HepG2 (cell line): ENCODE data around the gene MIDN. TPM values are rescaled to one million over a fixed set of nuclear protein-coding genes. Genes with fewer than 3 reads are reported as not detected.

Experiments
- AFF4 ChIP-seq: sonication (generic); formaldehyde crosslinking; IDR thresholded peaks from 2 replicates; pipeline ENCODE4 v1.4.0; 2020; ENCODE audit warnings: missing genetic modification reagents
- ARNT2 ChIP-seq: sonication (generic); formaldehyde crosslinking; IDR thresholded peaks from 2 replicates; pipeline ENCODE4 v1.8.0; 2022; ENCODE audit warnings: mild to moderate bottlenecking, low read depth, missing genetic modification reagents, moderate library complexity
- CEBPG ChIP-seq: IDR thresholded peaks from 2 replicates; pipeline ENCODE4 v1.6.1; 2016
- EED ChIP-seq: sonication (generic); formaldehyde crosslinking; IDR thresholded peaks from 2 replicates; pipeline ENCODE4 v1.5.0; 2020; ENCODE audit warnings: mild to moderate bottlenecking, missing genetic modification reagents
- FOXK2 ChIP-seq: fragments of 450-650 bp; IDR thresholded peaks from 2 replicates; pipeline ENCODE4 v1.6.1; 2016
- HNRNPL ChIP-seq: fragments of 200-400 bp; formaldehyde crosslinking; IDR thresholded peaks from 2 replicates; pipeline ENCODE4 v1.6.1; 2017; ENCODE audit warnings: mild to moderate bottlenecking, low read depth, low read length
- NR2C2 ChIP-seq: sonication (generic); formaldehyde crosslinking; IDR thresholded peaks from 2 replicates; pipeline ENCODE4 v1.4.0; 2020; ENCODE audit warnings: missing genetic modification reagents, mild to moderate bottlenecking, moderate library complexity, borderline replicate concordance
- PRMT3 ChIP-seq: sonication (generic); formaldehyde crosslinking; IDR thresholded peaks from 2 replicates; pipeline ENCODE4 v1.8.1; 2022; ENCODE audit warnings: low read depth, mild to moderate bottlenecking, moderate library complexity, missing genetic modification reagents, borderline replicate concordance
- RARG ChIP-seq: sonication (generic); formaldehyde crosslinking; IDR thresholded peaks from 2 replicates; pipeline ENCODE4 v1.4.0; 2020; ENCODE audit warnings: low read depth, mild to moderate bottlenecking, missing genetic modification reagents
- RXRA ChIP-seq: sonication (generic); formaldehyde crosslinking; IDR thresholded peaks from 2 replicates; pipeline ENCODE4 v1.5.1; 2020; ENCODE audit warnings: missing genetic modification reagents
- XRCC5 ChIP-seq: fragments of 200-400 bp; formaldehyde crosslinking; optimal IDR thresholded peaks from 2 replicates; pipeline ENCODE3; 2017; ENCODE audit warnings: mild to moderate bottlenecking, low read length
- ZBTB20 ChIP-seq: sonication (generic); formaldehyde crosslinking; IDR thresholded peaks from 2 replicates; pipeline ENCODE4 v1.8.1; 2023; ENCODE audit warnings: missing genetic modification reagents, low read depth, mild to moderate bottlenecking, borderline replicate concordance
- ZMYM2 ChIP-seq: sonication (generic); formaldehyde crosslinking; IDR thresholded peaks from 2 replicates; pipeline ENCODE4 v1.8.0; 2022; ENCODE audit warnings: mild to moderate bottlenecking, missing genetic modification reagents
- ZNF331 ChIP-seq: sonication (generic); formaldehyde crosslinking; IDR thresholded peaks from 2 replicates; pipeline ENCODE4 v1.4.0; 2020; ENCODE audit warnings: missing genetic modification reagents
- ZNF512B ChIP-seq: sonication (generic); formaldehyde crosslinking; IDR thresholded peaks from 2 replicates; pipeline ENCODE4 v1.5.1; 2020; ENCODE audit warnings: missing genetic modification reagents, mild to moderate bottlenecking, borderline replicate concordance
- ZNF547 ChIP-seq: sonication (generic); formaldehyde crosslinking; IDR thresholded peaks from 2 replicates; pipeline ENCODE4 v1.5.1; 2020; ENCODE audit warnings: mild to moderate bottlenecking, missing genetic modification reagents
- ZNF562 ChIP-seq: sonication (generic); formaldehyde crosslinking; IDR thresholded peaks from 2 replicates; pipeline ENCODE4 v1.8.0; 2022; ENCODE audit warnings: missing genetic modification reagents, borderline replicate concordance
- ZNF577 ChIP-seq: sonication (generic); formaldehyde crosslinking; IDR thresholded peaks from 2 replicates; pipeline ENCODE4 v1.4.0; 2020; ENCODE audit warnings: mild to moderate bottlenecking, low read depth, missing genetic modification reagents, borderline replicate concordance
- ZSCAN31 ChIP-seq: sonication (generic); formaldehyde crosslinking; IDR thresholded peaks from 2 replicates; pipeline ENCODE4 v1.5.0; 2020; ENCODE audit warnings: low read depth, mild to moderate bottlenecking, missing genetic modification reagents
- polyA plus RNA-seq, 8 experiments: library from polyadenylated mRNA; depleted of rRNA in 3 of 8; stranded (reverse) in 7 of 8; unstranded in 1 of 8; fragments of >200 nt; fragmentation: Illumina TruSeq in 4 of 8; extraction: Trizol in 4 of 8; gene quantifications; 2 replicates each; pipeline versions ENCODE4 v1.2.1 to v1.2.3, GENCODE V29; 2011 to 2016; ENCODE audit warnings: low read depth in 4 of 8, missing spikeins in 1 of 8, mixed read lengths in 1 of 8; ENCODE audit not compliant: insufficient read depth in 1 of 8
- total RNA-seq, 5 experiments: library from RNA; depleted of rRNA; stranded (reverse); fragments of >200 nt; fragmentation: Illumina TruSeq; extraction: Trizol; gene quantifications; 2 replicates each; pipeline ENCODE4 v1.2.3, GENCODE V29; 2016; ENCODE audit warnings: low read depth in 1 of 5
- TF ChIP-seq, protein P1 (sequence below): sonication (generic); formaldehyde crosslinking; IDR thresholded peaks from 2 replicates; pipeline ENCODE4 v1.4.0; 2020; ENCODE audit warnings: low read depth, mild to moderate bottlenecking, missing genetic modification reagents
- TF ChIP-seq, protein P2 (sequence below): sonication (generic); formaldehyde crosslinking; IDR thresholded peaks from 2 replicates; pipeline ENCODE4 v1.4.0; 2020; ENCODE audit warnings: missing genetic modification reagents

The MIDN gene
- total and polyA plus RNA-seq, 2 of the 13 experiments (the other 11 are each of a cell fraction or from before 2014, with no cell fraction given), result 8.4 to 18.0 TPM

DNA sequence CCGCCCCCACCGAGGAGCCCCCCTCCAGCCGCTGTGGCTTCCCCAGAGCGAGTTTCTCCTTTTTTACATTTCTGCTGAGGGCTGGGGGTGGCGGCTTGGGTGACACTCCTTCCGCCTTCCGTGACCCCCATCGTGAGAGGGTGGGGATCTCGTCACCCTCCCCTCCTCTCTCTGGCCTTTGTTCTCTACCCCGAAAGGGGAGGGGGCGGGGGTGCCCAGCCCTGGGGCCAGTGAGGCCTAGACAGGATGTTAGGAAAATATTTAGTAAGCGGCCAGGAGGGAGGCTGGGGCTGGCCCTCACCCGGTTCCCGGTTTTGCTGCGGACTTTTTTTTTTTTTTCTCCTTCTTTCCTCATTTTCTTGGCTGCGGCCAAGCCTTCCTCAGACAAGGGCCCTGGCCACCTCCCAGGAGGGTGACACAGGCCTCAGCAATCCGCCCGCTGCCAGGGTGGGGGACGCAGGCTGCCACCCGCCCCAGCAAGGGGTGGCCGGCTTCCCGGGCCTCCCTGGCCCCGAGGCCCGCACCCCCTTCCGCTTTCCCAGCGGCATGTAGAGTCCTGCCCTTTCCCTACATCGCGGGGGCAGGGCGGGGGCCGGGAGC lies 3.9 kb downstream of the MIDN start (continued):
- TF ChIP-seq RXRA (CRISPR knock-in tag) (no peak; the same call in 1 of the 2 replicates), FOXK2 (no peak), ZSCAN31 (CRISPR knock-in tag) (no peak), RARG (CRISPR knock-in tag) (no peak), ZNF577 (CRISPR knock-in tag) (no peak), AFF4 (CRISPR knock-in tag) (no peak; the same call in 1 of the 2 replicates), EED (CRISPR knock-in tag) (no peak), PRMT3 (CRISPR knock-in tag) (no peak), HNRNPL (peak; percentile 57; the same call in 1 of the 2 replicates), ARNT2 (CRISPR knock-in tag) (no peak; the same call in 1 of the 2 replicates), ZMYM2 (no peak), ZNF331 (CRISPR knock-in tag) (no peak), XRCC5 (peak; percentile 33), ZNF512B (no peak), NR2C2 (no peak), ZNF562 (CRISPR knock-in tag) (no peak), ZBTB20 (no peak), ZNF547 (CRISPR knock-in tag) (no peak), CEBPG (CRISPR knock-in tag) (no peak)
- TF ChIP-seq, protein P1, sequence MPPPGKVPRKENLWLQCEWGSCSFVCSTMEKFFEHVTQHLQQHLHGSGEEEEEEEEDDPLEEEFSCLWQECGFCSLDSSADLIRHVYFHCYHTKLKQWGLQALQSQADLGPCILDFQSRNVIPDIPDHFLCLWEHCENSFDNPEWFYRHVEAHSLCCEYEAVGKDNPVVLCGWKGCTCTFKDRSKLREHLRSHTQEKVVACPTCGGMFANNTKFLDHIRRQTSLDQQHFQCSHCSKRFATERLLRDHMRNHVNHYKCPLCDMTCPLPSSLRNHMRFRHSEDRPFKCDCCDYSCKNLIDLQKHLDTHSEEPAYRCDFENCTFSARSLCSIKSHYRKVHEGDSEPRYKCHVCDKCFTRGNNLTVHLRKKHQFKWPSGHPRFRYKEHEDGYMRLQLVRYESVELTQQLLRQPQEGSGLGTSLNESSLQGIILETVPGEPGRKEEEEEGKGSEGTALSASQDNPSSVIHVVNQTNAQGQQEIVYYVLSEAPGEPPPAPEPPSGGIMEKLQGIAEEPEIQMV (CRISPR knock-in tag), result no peak
- TF ChIP-seq, protein P2, sequence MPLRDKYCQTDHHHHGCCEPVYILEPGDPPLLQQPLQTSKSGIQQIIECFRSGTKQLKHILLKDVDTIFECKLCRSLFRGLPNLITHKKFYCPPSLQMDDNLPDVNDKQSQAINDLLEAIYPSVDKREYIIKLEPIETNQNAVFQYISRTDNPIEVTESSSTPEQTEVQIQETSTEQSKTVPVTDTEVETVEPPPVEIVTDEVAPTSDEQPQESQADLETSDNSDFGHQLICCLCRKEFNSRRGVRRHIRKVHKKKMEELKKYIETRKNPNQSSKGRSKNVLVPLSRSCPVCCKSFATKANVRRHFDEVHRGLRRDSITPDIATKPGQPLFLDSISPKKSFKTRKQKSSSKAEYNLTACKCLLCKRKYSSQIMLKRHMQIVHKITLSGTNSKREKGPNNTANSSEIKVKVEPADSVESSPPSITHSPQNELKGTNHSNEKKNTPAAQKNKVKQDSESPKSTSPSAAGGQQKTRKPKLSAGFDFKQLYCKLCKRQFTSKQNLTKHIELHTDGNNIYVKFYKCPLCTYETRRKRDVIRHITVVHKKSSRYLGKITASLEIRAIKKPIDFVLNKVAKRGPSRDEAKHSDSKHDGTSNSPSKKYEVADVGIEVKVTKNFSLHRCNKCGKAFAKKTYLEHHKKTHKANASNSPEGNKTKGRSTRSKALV (CRISPR knock-in tag), result no peak
